ENCODE results near the gene MDFIC. TPM values are rescaled to one million over a fixed set of nuclear protein-coding genes. Genes with fewer than 3 reads are reported as not detected.

Gene MDFIC
- total and polyA plus RNA-seq, 2 donors: 15.0 to 24.5 TPM

- no peak for DNase-seq (ENCODE audit: low read depth in 6 of 9, low spot score in 9 of 9)
- no peak overlapping the region for H3K4me3 ChIP-seq (ENCODE audit: low read length in 2 of 2)
- peaks cover 3% of the 10 kb centered on the region in 2 donors for H3K36me3 ChIP-seq (ENCODE audit: control insufficient read depth in 2 of 2, insufficient read depth in 2 of 2, low read length in 1 of 2)
- H3K4me1 ChIP-seq (ENCODE audit: control insufficient read depth in 2 of 2, insufficient read depth in 2 of 2, low read length in 2 of 2): peaks cover 15 to 21% of the 10 kb centered on the region in 2 donors
- no peaks in the 10 kb centered on the region for H3K27me3 ChIP-seq (ENCODE audit: control insufficient read depth in 2 of 2, insufficient read depth in 1 of 2, low read length in 1 of 2)
- no peak overlapping the region for H3K27ac ChIP-seq (ENCODE audit: low read depth in 1 of 2, low read length in 1 of 2)
- no peaks in the 10 kb centered on the region for H3K9me3 ChIP-seq (ENCODE audit: control insufficient read depth in 2 of 2, insufficient read depth in 1 of 2, low read length in 1 of 2)
- WGBS: 89% methylated on average over 7 of the region's 7 CpGs
Measured at GRCh38 chr7:115007751-115008150, 85.9 kb downstream of the MDFIC start.

- WGBS: 31% methylated on average over 8 of the region's 8 CpGs
Measured at GRCh38 chr7:115008465-115009114, 86.7 kb downstream of the MDFIC start.

GRCh38 chr7:115009139-115009538 is 87.2 kb downstream of the MDFIC start:
- WGBS: 18% methylated on average over 3 of the region's 3 CpGs
- peaks cover 15 to 21% of the 10 kb centered on the region in 2 donors for H3K4me1 ChIP-seq (ENCODE audit: control insufficient read depth in 2 of 2, insufficient read depth in 2 of 2, low read length in 2 of 2)
- H3K36me3 ChIP-seq (ENCODE audit: control insufficient read depth in 2 of 2, insufficient read depth in 2 of 2, low read length in 1 of 2): peaks cover 1 to 3% of the 10 kb centered on the region in 2 donors
- no peaks in the 10 kb centered on the region for H3K9me3 ChIP-seq (ENCODE audit: control insufficient read depth in 2 of 2, insufficient read depth in 1 of 2, low read length in 1 of 2)
- H3K4me3 ChIP-seq (ENCODE audit: low read length in 2 of 2): no peak overlapping the region
- no peaks in the 10 kb centered on the region for H3K27me3 ChIP-seq (ENCODE audit: control insufficient read depth in 2 of 2, insufficient read depth in 1 of 2, low read length in 1 of 2)
- peak in 6 of 9 donors; percentile 20 to 69 (median 30) for DNase-seq (ENCODE audit: low read depth in 6 of 9, low spot score in 9 of 9)
- H3K27ac ChIP-seq (ENCODE audit: low read depth in 1 of 2, low read length in 1 of 2): peak overlapping the region in 1 of 2 donors; percentile 60

More at GRCh38 chr7:115008465-115009114, 86.7 kb downstream of the MDFIC start:
- Histone ChIP-seq H3K36me3 (ENCODE audit: control insufficient read depth in 2 of 2, insufficient read depth in 2 of 2, low read length in 1 of 2) (peaks cover 0 to 3% of the 10 kb centered on the region in 2 donors), H3K4me3 (ENCODE audit: low read length in 2 of 2) (no peak overlapping the region), H3K9me3 (ENCODE audit: control insufficient read depth in 2 of 2, insufficient read depth in 1 of 2, low read length in 1 of 2) (no peaks in the 10 kb centered on the region), H3K27ac (ENCODE audit: low read depth in 1 of 2, low read length in 1 of 2) (peak overlapping the region in 1 of 2 donors; percentile 44), H3K27me3 (ENCODE audit: control insufficient read depth in 2 of 2, insufficient read depth in 1 of 2, low read length in 1 of 2) (no peaks in the 10 kb centered on the region), H3K4me1 (ENCODE audit: control insufficient read depth in 2 of 2, insufficient read depth in 2 of 2, low read length in 2 of 2) (peaks cover 15 to 21% of the 10 kb centered on the region in 2 donors)
- peak in 1 of 9 donors; percentile 42 for DNase-seq (ENCODE audit: low read depth in 6 of 9, low spot score in 9 of 9)

GRCh38 chr7:115009736-115010440 is 88.0 kb downstream of the MDFIC start:
- H3K9me3 ChIP-seq (ENCODE audit: control insufficient read depth in 2 of 2, insufficient read depth in 1 of 2, low read length in 1 of 2): no peaks in the 10 kb centered on the region
- no peaks in the 10 kb centered on the region for H3K27me3 ChIP-seq (ENCODE audit: control insufficient read depth in 2 of 2, insufficient read depth in 1 of 2, low read length in 1 of 2)
- peaks cover 3% of the 10 kb centered on the region in 2 donors for H3K36me3 ChIP-seq (ENCODE audit: control insufficient read depth in 2 of 2, insufficient read depth in 2 of 2, low read length in 1 of 2)
- H3K4me1 ChIP-seq (ENCODE audit: control insufficient read depth in 2 of 2, insufficient read depth in 2 of 2, low read length in 2 of 2): peaks cover 15 to 21% of the 10 kb centered on the region in 2 donors
- no peak overlapping the region for H3K4me3 ChIP-seq (ENCODE audit: low read length in 2 of 2)
- DNase-seq (ENCODE audit: low read depth in 6 of 9, low spot score in 9 of 9): no peak
- WGBS: 78% methylated on average over 1 of the region's 1 CpG
- H3K27ac ChIP-seq (ENCODE audit: low read depth in 1 of 2, low read length in 1 of 2): peak overlapping the region; percentile 25 to 60

GRCh38 chr7:115010441-115010820 is 88.5 kb downstream of the MDFIC start:
- DNase-seq (ENCODE audit: low read depth in 6 of 9, low spot score in 9 of 9): no peak
- H3K27me3 ChIP-seq (ENCODE audit: control insufficient read depth in 2 of 2, insufficient read depth in 1 of 2, low read length in 1 of 2): no peaks in the 10 kb centered on the region
- H3K9me3 ChIP-seq (ENCODE audit: control insufficient read depth in 2 of 2, insufficient read depth in 1 of 2, low read length in 1 of 2): no peaks in the 10 kb centered on the region
- H3K4me3 ChIP-seq (ENCODE audit: low read length in 2 of 2): no peak overlapping the region
- WGBS: 34% methylated on average over 1 of the region's 1 CpG
- H3K4me1 ChIP-seq (ENCODE audit: control insufficient read depth in 2 of 2, insufficient read depth in 2 of 2, low read length in 2 of 2): peaks cover 15 to 21% of the 10 kb centered on the region in 2 donors
- no peak overlapping the region for H3K27ac ChIP-seq (ENCODE audit: low read depth in 1 of 2, low read length in 1 of 2)
- peaks cover 3% of the 10 kb centered on the region in 2 donors for H3K36me3 ChIP-seq (ENCODE audit: control insufficient read depth in 2 of 2, insufficient read depth in 2 of 2, low read length in 1 of 2)

GRCh38 chr7:115013886-115014285 is 92.0 kb downstream of the MDFIC start:
- no peak overlapping the region for H3K27ac ChIP-seq (ENCODE audit: low read depth in 1 of 2, low read length in 1 of 2)
- no peak overlapping the region for H3K4me3 ChIP-seq (ENCODE audit: low read length in 2 of 2)
- H3K4me1 ChIP-seq (ENCODE audit: control insufficient read depth in 2 of 2, insufficient read depth in 2 of 2, low read length in 2 of 2): peaks cover 9% of the 10 kb centered on the region in 2 donors
- DNase-seq (ENCODE audit: low read depth in 6 of 9, low spot score in 9 of 9): no peak
- WGBS: 97% methylated on average over 3 of the region's 3 CpGs
- H3K9me3 ChIP-seq (ENCODE audit: control insufficient read depth in 2 of 2, insufficient read depth in 1 of 2, low read length in 1 of 2): no peaks in the 10 kb centered on the region
- peaks cover 0 to 9% of the 10 kb centered on the region in 2 donors for H3K36me3 ChIP-seq (ENCODE audit: control insufficient read depth in 2 of 2, insufficient read depth in 2 of 2, low read length in 1 of 2)
- no peaks in the 10 kb centered on the region for H3K27me3 ChIP-seq (ENCODE audit: control insufficient read depth in 2 of 2, insufficient read depth in 1 of 2, low read length in 1 of 2)

- Histone ChIP-seq H3K27ac (ENCODE audit: low read depth in 1 of 2, low read length in 1 of 2) (no peak overlapping the region), H3K36me3 (ENCODE audit: control insufficient read depth in 2 of 2, insufficient read depth in 2 of 2, low read length in 1 of 2) (peaks cover 0 to 9% of the 10 kb centered on the region in 2 donors), H3K4me1 (ENCODE audit: control insufficient read depth in 2 of 2, insufficient read depth in 2 of 2, low read length in 2 of 2) (peaks cover 1 to 3% of the 10 kb centered on the region in 2 donors), H3K4me3 (ENCODE audit: low read length in 2 of 2) (no peak overlapping the region), H3K9me3 (ENCODE audit: control insufficient read depth in 2 of 2, insufficient read depth in 1 of 2, low read length in 1 of 2) (no peaks in the 10 kb centered on the region), H3K27me3 (ENCODE audit: control insufficient read depth in 2 of 2, insufficient read depth in 1 of 2, low read length in 1 of 2) (no peaks in the 10 kb centered on the region)
- 17% methylated on average over 1 of the region's 1 CpG for WGBS
- no peak for DNase-seq (ENCODE audit: low read depth in 6 of 9, low spot score in 9 of 9)
Measured at GRCh38 chr7:115014794-115015193, 92.9 kb downstream of the MDFIC start.

- DNase-seq (ENCODE audit: low read depth in 6 of 9, low spot score in 9 of 9): no peak
- Histone ChIP-seq H3K27me3 (ENCODE audit: control insufficient read depth in 2 of 2, insufficient read depth in 1 of 2, low read length in 1 of 2) (no peaks in the 10 kb centered on the region), H3K27ac (ENCODE audit: low read depth in 1 of 2, low read length in 1 of 2) (no peak overlapping the region), H3K9me3 (ENCODE audit: control insufficient read depth in 2 of 2, insufficient read depth in 1 of 2, low read length in 1 of 2) (no peaks in the 10 kb centered on the region), H3K36me3 (ENCODE audit: control insufficient read depth in 2 of 2, insufficient read depth in 2 of 2, low read length in 1 of 2) (peaks cover 0 to 9% of the 10 kb centered on the region in 2 donors), H3K4me1 (ENCODE audit: control insufficient read depth in 2 of 2, insufficient read depth in 2 of 2, low read length in 2 of 2) (peaks cover 0 to 3% of the 10 kb centered on the region in 2 donors), H3K4me3 (ENCODE audit: low read length in 2 of 2) (no peak overlapping the region)
- 98% methylated on average over 4 of the region's 4 CpGs for WGBS
Measured at GRCh38 chr7:115015619-115016018, 93.7 kb downstream of the MDFIC start.

- H3K4me1 ChIP-seq (ENCODE audit: control insufficient read depth in 2 of 2, insufficient read depth in 2 of 2, low read length in 2 of 2): peaks cover 0 to 4% of the 10 kb centered on the region in 2 donors
- H3K36me3 ChIP-seq (ENCODE audit: control insufficient read depth in 2 of 2, insufficient read depth in 2 of 2, low read length in 1 of 2): peaks cover 0 to 7% of the 10 kb centered on the region in 2 donors
- H3K27ac ChIP-seq (ENCODE audit: low read depth in 1 of 2, low read length in 1 of 2): no peak overlapping the region
- H3K9me3 ChIP-seq (ENCODE audit: control insufficient read depth in 2 of 2, insufficient read depth in 1 of 2, low read length in 1 of 2): no peaks in the 10 kb centered on the region
- 75% methylated on average over 4 of the region's 4 CpGs for WGBS
- no peak overlapping the region for H3K4me3 ChIP-seq (ENCODE audit: low read length in 2 of 2)
- DNase-seq (ENCODE audit: low read depth in 6 of 9, low spot score in 9 of 9): no peak
- H3K27me3 ChIP-seq (ENCODE audit: control insufficient read depth in 2 of 2, insufficient read depth in 1 of 2, low read length in 1 of 2): no peaks in the 10 kb centered on the region
Measured at GRCh38 chr7:115019882-115020605, 98.2 kb downstream of the MDFIC start.

Data from thymus (tissue), 11 donors.